ENCODE data around the gene PRDM15.

Gene PRDM15

DNA sequence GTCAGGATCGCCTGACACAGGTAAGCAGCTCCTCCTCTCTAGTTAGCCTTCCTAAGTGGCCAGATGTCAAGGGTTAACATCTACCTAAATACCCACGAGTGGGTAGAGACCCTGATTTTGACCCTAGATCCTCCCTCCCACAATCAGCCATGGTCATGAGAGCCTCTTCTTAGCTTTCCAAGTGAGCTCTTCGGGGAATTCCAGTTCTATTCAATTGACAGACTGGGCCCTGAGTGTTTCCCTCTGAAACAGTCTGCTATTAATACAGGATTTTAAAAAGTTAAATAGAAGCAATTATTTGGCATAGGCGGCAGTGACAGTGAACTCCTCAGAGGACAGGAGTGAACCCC lies 46.6 kb upstream of the PRDM15 start:
- H4K20me1 ChIP-seq (ENCODE audit: insufficient read depth, low read length, poor library complexity, severe bottlenecking) = no peaks in the 10 kb centered on the region
- no peaks in the 10 kb centered on the region for H3K27me3 ChIP-seq (ENCODE audit: insufficient read depth, low read length, poor library complexity, severe bottlenecking)
- no peaks in the 10 kb centered on the region for H3K36me3 ChIP-seq (ENCODE audit: insufficient read depth, low read length)
- H3K4me2 ChIP-seq (ENCODE audit: low read depth, low read length, poor library complexity, severe bottlenecking) = peak overlapping the region; percentile 89
- 0 out of 2 replicates have a peak, but pooled peaks cover 5% of the 10 kb centered on the region for H3F3A ChIP-seq (ENCODE audit: low read depth)
- H3K9ac ChIP-seq (ENCODE audit: low read depth, low read length, poor library complexity, severe bottlenecking) = peak overlapping the region; percentile 92
- peak overlapping the region; percentile 76 for H3K4me3 ChIP-seq (ENCODE audit: low read length, poor library complexity, severe bottlenecking)
- H3K79me2 ChIP-seq (ENCODE audit: insufficient read depth, low read length) = peaks cover 43% of the 10 kb centered on the region
- no peak overlapping the region for H2AFZ ChIP-seq (ENCODE audit: low read length)
- no peak for TF ChIP-seq EZH2phosphoT487 (IDR thresholded peaks at IDR 0.05; ENCODE audit: borderline replicate concordance)
- TF ChIP-seq, protein P1, sequence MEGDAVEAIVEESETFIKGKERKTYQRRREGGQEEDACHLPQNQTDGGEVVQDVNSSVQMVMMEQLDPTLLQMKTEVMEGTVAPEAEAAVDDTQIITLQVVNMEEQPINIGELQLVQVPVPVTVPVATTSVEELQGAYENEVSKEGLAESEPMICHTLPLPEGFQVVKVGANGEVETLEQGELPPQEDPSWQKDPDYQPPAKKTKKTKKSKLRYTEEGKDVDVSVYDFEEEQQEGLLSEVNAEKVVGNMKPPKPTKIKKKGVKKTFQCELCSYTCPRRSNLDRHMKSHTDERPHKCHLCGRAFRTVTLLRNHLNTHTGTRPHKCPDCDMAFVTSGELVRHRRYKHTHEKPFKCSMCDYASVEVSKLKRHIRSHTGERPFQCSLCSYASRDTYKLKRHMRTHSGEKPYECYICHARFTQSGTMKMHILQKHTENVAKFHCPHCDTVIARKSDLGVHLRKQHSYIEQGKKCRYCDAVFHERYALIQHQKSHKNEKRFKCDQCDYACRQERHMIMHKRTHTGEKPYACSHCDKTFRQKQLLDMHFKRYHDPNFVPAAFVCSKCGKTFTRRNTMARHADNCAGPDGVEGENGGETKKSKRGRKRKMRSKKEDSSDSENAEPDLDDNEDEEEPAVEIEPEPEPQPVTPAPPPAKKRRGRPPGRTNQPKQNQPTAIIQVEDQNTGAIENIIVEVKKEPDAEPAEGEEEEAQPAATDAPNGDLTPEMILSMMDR (conservative IDR thresholded peaks at IDR 0.05; ENCODE audit: low read length) = no peak
- no peaks in the 10 kb centered on the region for H3K9me3 ChIP-seq (ENCODE audit: insufficient read depth, low read depth, low read length)
- peaks cover 86% of the 10 kb centered on the region for H3K4me1 ChIP-seq (ENCODE audit: insufficient read depth, low read length, poor library complexity, severe bottlenecking)
- no peaks in the 10 kb centered on the region for H3K9me2 ChIP-seq (replicated peaks; ENCODE audit: low read depth, low read length)

- peaks cover 85% of the 10 kb centered on the region for H3K4me1 ChIP-seq (ENCODE audit: insufficient read depth, low read length, poor library complexity, severe bottlenecking)
- H3K4me3 ChIP-seq (ENCODE audit: low read length, poor library complexity, severe bottlenecking) = peak overlapping the region; percentile 76
- H3K27me3 ChIP-seq (ENCODE audit: insufficient read depth, low read length, poor library complexity, severe bottlenecking) = no peaks in the 10 kb centered on the region
- peak overlapping the region; percentile 92 for H3K9ac ChIP-seq (ENCODE audit: low read depth, low read length, poor library complexity, severe bottlenecking)
- no peaks in the 10 kb centered on the region for H3K9me2 ChIP-seq (replicated peaks; ENCODE audit: low read depth, low read length)
- peaks cover 43% of the 10 kb centered on the region for H3K79me2 ChIP-seq (ENCODE audit: insufficient read depth, low read length)
- peak overlapping the region; percentile 89 for H3K4me2 ChIP-seq (ENCODE audit: low read depth, low read length, poor library complexity, severe bottlenecking)
- no peaks in the 10 kb centered on the region for H4K20me1 ChIP-seq (ENCODE audit: insufficient read depth, low read length, poor library complexity, severe bottlenecking)
- TF ChIP-seq, protein P1 (conservative IDR thresholded peaks at IDR 0.05; ENCODE audit: low read length) = no peak
- TF ChIP-seq EZH2phosphoT487 (IDR thresholded peaks at IDR 0.05; ENCODE audit: borderline replicate concordance) = no peak
- no peaks in the 10 kb centered on the region for H3K9me3 ChIP-seq (ENCODE audit: insufficient read depth, low read depth, low read length)
- no peaks in the 10 kb centered on the region for H3K36me3 ChIP-seq (ENCODE audit: insufficient read depth, low read length)
- no peak overlapping the region for H2AFZ ChIP-seq (ENCODE audit: low read length)
- 0 out of 2 replicates have a peak, but pooled peaks cover 5% of the 10 kb centered on the region for H3F3A ChIP-seq (ENCODE audit: low read depth)
These were observed 45.2 kb upstream of the PRDM15 start for GRCh38 chr21:41924368-41924754.

- no peak overlapping the region for H2AFZ ChIP-seq (ENCODE audit: low read length)
These were observed 44.7 kb upstream of the PRDM15 start for GRCh38 chr21:41923631-41924367.

More at GRCh38 chr21:41923631-41924367, 44.7 kb upstream of the PRDM15 start:
- Histone ChIP-seq H3K9me3 (ENCODE audit: insufficient read depth, low read depth, low read length) (no peaks in the 10 kb centered on the region), H3K4me1 (ENCODE audit: insufficient read depth, low read length, poor library complexity, severe bottlenecking) (peaks cover 81% of the 10 kb centered on the region), H3K9me2 (replicated peaks; ENCODE audit: low read depth, low read length) (no peaks in the 10 kb centered on the region), H4K20me1 (ENCODE audit: insufficient read depth, low read length, poor library complexity, severe bottlenecking) (no peaks in the 10 kb centered on the region), H3K27me3 (ENCODE audit: insufficient read depth, low read length, poor library complexity, severe bottlenecking) (no peaks in the 10 kb centered on the region), H3K36me3 (ENCODE audit: insufficient read depth, low read length) (no peaks in the 10 kb centered on the region), H3K79me2 (ENCODE audit: insufficient read depth, low read length) (peaks cover 43% of the 10 kb centered on the region), H3F3A (ENCODE audit: low read depth) (0 out of 2 replicates have a peak, but pooled peaks cover 5% of the 10 kb centered on the region), H3K9ac (ENCODE audit: low read depth, low read length, poor library complexity, severe bottlenecking) (peak overlapping the region; percentile 92), H3K4me2 (ENCODE audit: low read depth, low read length, poor library complexity, severe bottlenecking) (peak overlapping the region; percentile 89), H3K4me3 (ENCODE audit: low read length, poor library complexity, severe bottlenecking) (peak overlapping the region; percentile 76)
- TF ChIP-seq, protein P1 (conservative IDR thresholded peaks at IDR 0.05; ENCODE audit: low read length) = no peak
- TF ChIP-seq EZH2phosphoT487 (IDR thresholded peaks at IDR 0.05; ENCODE audit: borderline replicate concordance) = no peak
